Endothelial cell of umbilical vein (primary cell): ENCODE results near the gene DNAJB5. TPM values are rescaled to one million over a fixed set of nuclear protein-coding genes. Genes with fewer than 3 reads are reported as not detected.
"Not testable (repeated sequence)": the region's sequence is repeated elsewhere in the genome, so short reads cannot be mapped to it uniquely, and the experiment has no call there.

ENCODE experiments used
- BruUV-seq: library from RNA; stranded (reverse); fragments of 400-500 nt; replicated peaks from 2 replicates; lab custom pipeline; 2021; lab: Mats Ljungman, UMichigan
- CTCF ChIA-PET: fragments of 300-600, 350-600 bp; sonication (Branson Sonifier 250); formaldehyde crosslinking; loops from one replicate; lab custom pipeline; 2021; ENCODE audit warnings: antibody characterized with exemption, inconsistent platforms; lab: Charles Lee
- POLR2A ChIA-PET: fragments of 300-600, 350-600 bp; sonication (Branson Sonifier 250); formaldehyde crosslinking; loops from one replicate; lab custom pipeline; 2021; ENCODE audit warnings: antibody characterized with exemption, inconsistent platforms; lab: Charles Lee
- DNase-seq: peaks from one replicate; pipeline ENCODE4 v3.0.0-alpha.2; 2011; ENCODE audit warnings: low read depth, low spot score
- FAIRE-seq: peaks from 2 replicates; lab custom pipeline; 2011; peaks lifted over from hg19 to GRCh38; lab: Jason Lieb, UNC
- H2AFZ ChIP-seq: 2 replicates; pipeline ENCODE4 v1.6.0; 2012; ENCODE audit warnings: low read depth, low read length, control low read depth, inconsistent platforms
- H3K27ac ChIP-seq: 2 replicates; pipeline ENCODE4 v1.5.1; 2011; ENCODE audit warnings: low read depth, mild to moderate bottlenecking, control low read depth, low read length, moderate library complexity; ENCODE audit not compliant: insufficient read depth
- H3K27me3 ChIP-seq, 2 experiments: 2 replicates each; pipeline versions ENCODE4 v1.6.0 to v1.6.1; 2011; ENCODE audit warnings: low read length in 2 of 2, mixed read lengths in 1 of 2; ENCODE audit not compliant: control insufficient read depth in 2 of 2, insufficient read depth in 2 of 2
- H3K36me3 ChIP-seq, 2 experiments: 2 replicates in 1 of 2; 3 replicates in 1 of 2; pipeline ENCODE4 v1.5.1; 2011; ENCODE audit warnings: low read length in 2 of 2, mild to moderate bottlenecking in 1 of 2, moderate library complexity in 1 of 2; ENCODE audit not compliant: control insufficient read depth in 2 of 2, insufficient read depth in 2 of 2; ENCODE audit errors: extremely low read depth in 1 of 2
- H3K4me1 ChIP-seq: 3 replicates; pipeline ENCODE4 v1.5.1; 2011; ENCODE audit warnings: mild to moderate bottlenecking, low read length; ENCODE audit not compliant: control insufficient read depth, insufficient read depth; ENCODE audit errors: extremely low read depth
- H3K4me2 ChIP-seq: 2 replicates; pipeline ENCODE4 v1.6.1; 2011; ENCODE audit warnings: low read length, control low read depth, mixed read lengths; ENCODE audit not compliant: insufficient read depth
- H3K4me3 ChIP-seq, 3 experiments: fragments of 200-600 bp in 1 of 3; sonication (generic), shearing (Covaris generic) in 1 of 3; replicated peaks in 1 of 3; 2 replicates each; pipeline ENCODE4 v1.5.1; 2011 to 2016; ENCODE audit warnings: control low read depth in 3 of 3, low read length in 3 of 3, mild to moderate bottlenecking in 2 of 3, inconsistent platforms in 1 of 3, low read depth in 1 of 3, moderate library complexity in 1 of 3; ENCODE audit not compliant: insufficient read depth in 1 of 3
- H3K79me2 ChIP-seq: 2 replicates; pipeline ENCODE4 v1.6.0; 2012; ENCODE audit warnings: low read length, inconsistent platforms; ENCODE audit not compliant: control insufficient read depth, insufficient read depth
- H3K9ac ChIP-seq: replicated peaks from 2 replicates; pipeline ENCODE3; 2011; ENCODE audit warnings: low read length, control low read depth; ENCODE audit not compliant: insufficient read depth; ENCODE audit errors: extremely low read depth
- H3K9me1 ChIP-seq: replicated peaks from 3 replicates; pipeline ENCODE4 v1.6.0; 2011; ENCODE audit warnings: mild to moderate bottlenecking, low read length; ENCODE audit not compliant: control insufficient read depth, insufficient read depth; ENCODE audit errors: extremely low read depth
- H3K9me3 ChIP-seq: replicated peaks from 2 replicates; pipeline ENCODE4 v1.5.1; 2012; ENCODE audit warnings: low read length, inconsistent platforms; ENCODE audit not compliant: control insufficient read depth, insufficient read depth
- H4K20me1 ChIP-seq: replicated peaks from 2 replicates; pipeline ENCODE3; 2011; ENCODE audit warnings: mild to moderate bottlenecking, low read length; ENCODE audit not compliant: control insufficient read depth, insufficient read depth; ENCODE audit errors: extremely low read depth
- CTCF ChIP-seq, 2 donors: IDR thresholded peaks; 1 replicate in 1 of 2; 2 replicates in 1 of 2; pipeline ENCODE4 v1.5.1; 2011; ENCODE audit warnings: low read length in 2 of 2, mild to moderate bottlenecking in 2 of 2, moderate library complexity in 2 of 2, control low read depth in 1 of 2, inconsistent platforms in 1 of 2, low read depth in 1 of 2; ENCODE audit not compliant: insufficient read depth in 1 of 2; ENCODE audit errors: extremely low read depth in 1 of 2
- MYC ChIP-seq: IDR thresholded peaks from one replicate; pipeline ENCODE4 v1.6.1; 2011; ENCODE audit warnings: mild to moderate bottlenecking, low read depth, low read length
- dilution Hi-C: fragments of 300-500 bp; cut with MboI; formaldehyde crosslinking; loops from one replicate; pipeline ENCODE4 v1.15.0; 2019; ENCODE audit warnings: low sequenced_read_pairs; ENCODE audit not compliant: extremely low pct_ligation_motif_present
- intact Hi-C: fragments of 100-400 bp; cut with micrococcal nuclease; formaldehyde crosslinking; loops from one replicate; pipeline ENCODE4 v1.10.0; 2022
- polyA plus RNA-seq, 4 experiments: library from polyadenylated mRNA; depleted of rRNA in 3 of 4; stranded (reverse) in 3 of 4; unstranded in 1 of 4; fragments of >200 nt; gene quantifications; 2 replicates each; pipeline versions ENCODE4 v1.2.1 to v1.2.3, GENCODE V29; 2011 to 2012; ENCODE audit warnings: missing spikeins in 1 of 4
- total RNA-seq: library from RNA; stranded (reverse); gene quantifications from 2 replicates; pipeline ENCODE4 v1.2.3, GENCODE V29; 2021

Gene DNAJB5
- total and polyA plus RNA-seq, 2 donors (not counting 3 experiments of a cell fraction or from before 2014, with no cell fraction given): 8.6 to 12.8 TPM

GRCh38 chr9:34954225-34954624 is 35.3 kb upstream of the DNAJB5 start:
- Histone ChIP-seq H3K9ac (no peak overlapping the region), H3K79me2 (no peaks in the 10 kb centered on the region), H3K4me1 (peaks cover 3% of the 10 kb centered on the region), H3K27me3 (peaks cover 34 to 65% of the 10 kb centered on the region in 2 experiments), H3K9me1 (no peaks in the 10 kb centered on the region), H3K9me3 (no peaks in the 10 kb centered on the region), H3K36me3 (no peaks in the 10 kb centered on the region), H2AFZ (no peak overlapping the region), H3K4me3 (no peak overlapping the region), H3K27ac (no peak overlapping the region), H3K4me2 (no peak overlapping the region), H4K20me1 (no peaks in the 10 kb centered on the region)
- BruUV-seq: no TSS peak
- CTCF ChIA-PET: no interaction called here
- POLR2A ChIA-PET: no interaction called here
- DNase-seq (no peak), FAIRE-seq (no peak)
- TF ChIP-seq MYC: no peak
- TF ChIP-seq CTCF (IDR thresholded peaks at IDR 0.05; ENCODE audit: extremely low read depth in 1 of 2, insufficient read depth in 1 of 2, low read depth in 1 of 2, low read length in 2 of 2): no peak
- intact Hi-C loops: no loop called here
- dilution Hi-C loops: no loop called here

- CTCF ChIA-PET: interaction anchor here (1.2 kb wide), 1 partner anchor 57 kb away, joined by 8 read pairs; no protein-coding TSS in a partner anchor
Measured at GRCh38 chr9:34956066-34956465, 33.5 kb upstream of the DNAJB5 start.

More at GRCh38 chr9:34956066-34956465, 33.5 kb upstream of the DNAJB5 start:
- H3K27me3 ChIP-seq: peaks cover 52 to 76% of the 10 kb centered on the region in 2 experiments
- H3K79me2 ChIP-seq, H4K20me1 ChIP-seq, H3K9ac ChIP-seq, intact Hi-C loops, BruUV-seq, dilution Hi-C loops, H3K4me3 ChIP-seq, H3K27ac ChIP-seq, H3K9me1 ChIP-seq, H3K36me3 ChIP-seq, H2AFZ ChIP-seq, H3K4me2 ChIP-seq, DNase-seq, POLR2A ChIA-PET, FAIRE-seq, H3K9me3 ChIP-seq, H3K4me1 ChIP-seq: not testable (repeated sequence)
